CD14-positive monocyte (primary cell): ENCODE measurements around the gene LZTR1. TPM values are rescaled to one million over a fixed set of nuclear protein-coding genes. Genes with fewer than 3 reads are reported as not detected.

Experiments used
- DNase-seq, 3 donors: peaks; one replicate each; pipeline ENCODE4 v3.0.0-alpha.2; 2011 to 2022
- H2AFZ ChIP-seq: 2 replicates; pipeline ENCODE4 v1.6.0; 2012; ENCODE audit warnings: mild to moderate bottlenecking, low read depth, low read length, inconsistent platforms; ENCODE audit not compliant: insufficient read depth, poor library complexity, severe bottlenecking
- H3K27ac ChIP-seq, 2 donors: 1 replicate in 1 of 2; 2 replicates in 1 of 2; pipeline ENCODE4 v1.5.1; 2012 to 2013; ENCODE audit warnings: low read length in 2 of 2, control low read depth in 1 of 2, inconsistent platforms in 1 of 2, low read depth in 1 of 2, mild to moderate bottlenecking in 1 of 2
- H3K27me3 ChIP-seq, 2 donors: one replicate each; pipeline versions ENCODE4 v1.6.0 to v1.6.1; 2011 to 2013; ENCODE audit warnings: low read length in 2 of 2; ENCODE audit not compliant: control insufficient read depth in 2 of 2, insufficient read depth in 2 of 2
- H3K36me3 ChIP-seq, 2 donors: replicated peaks in 1 of 2; 1 replicate in 1 of 2; 2 replicates in 1 of 2; pipeline versions ENCODE4 v1.5.1 to v1.6.1; 2012 to 2013; ENCODE audit warnings: low read length in 2 of 2, control low read depth in 1 of 2, inconsistent platforms in 1 of 2, mild to moderate bottlenecking in 1 of 2; ENCODE audit not compliant: insufficient read depth in 2 of 2, control insufficient read depth in 1 of 2
- H3K4me1 ChIP-seq, 2 donors: 1 replicate in 1 of 2; 2 replicates in 1 of 2; pipeline versions ENCODE4 v1.5.1 to v1.6.1; 2012 to 2013; ENCODE audit warnings: low read length in 2 of 2, control low read depth in 1 of 2, inconsistent platforms in 1 of 2, mild to moderate bottlenecking in 1 of 2, moderate library complexity in 1 of 2; ENCODE audit not compliant: insufficient read depth in 2 of 2, control insufficient read depth in 1 of 2
- H3K4me2 ChIP-seq: replicated peaks from 2 replicates; pipeline ENCODE3; 2012; ENCODE audit warnings: low read length, moderate library complexity, mild to moderate bottlenecking; ENCODE audit not compliant: poor library complexity, severe bottlenecking; ENCODE audit errors: extremely low read depth
- H3K4me3 ChIP-seq, 3 experiments: fragments of 200-600 bp in 1 of 3; sonication (generic) in 1 of 3; replicated peaks in 1 of 3; 1 replicate in 2 of 3; 2 replicates in 1 of 3; pipeline ENCODE4 v1.5.1; 2011 to 2013; ENCODE audit warnings: low read length in 3 of 3, mild to moderate bottlenecking in 3 of 3, control low read depth in 2 of 3, low read depth in 2 of 3, inconsistent platforms in 1 of 3, moderate library complexity in 1 of 3
- H3K79me2 ChIP-seq: 2 replicates; pipeline ENCODE4 v1.6.0; 2012; ENCODE audit warnings: mild to moderate bottlenecking, control low read depth, inconsistent platforms, low read length, moderate library complexity; ENCODE audit not compliant: insufficient read depth
- H3K9ac ChIP-seq: 2 replicates; pipeline ENCODE4 v1.6.0; 2017; ENCODE audit warnings: low read length, mild to moderate bottlenecking; ENCODE audit not compliant: insufficient read depth, poor library complexity, severe bottlenecking
- H3K9me3 ChIP-seq, 2 donors: replicated peaks in 1 of 2; 1 replicate in 1 of 2; 2 replicates in 1 of 2; pipeline versions ENCODE4 v1.5.1 to v1.6.1; 2012 to 2013; ENCODE audit warnings: low read length in 2 of 2, control low read depth in 1 of 2; ENCODE audit not compliant: control insufficient read depth in 1 of 2, insufficient read depth in 1 of 2
- H4K20me1 ChIP-seq: 2 replicates; pipeline ENCODE4 v1.6.0; 2012; ENCODE audit warnings: mild to moderate bottlenecking, low read length, control low read depth, moderate library complexity; ENCODE audit not compliant: insufficient read depth
- H3K27ac Mint-ChIP-seq, 7 donors: one replicate each; pipeline ENCODE4 v1.8.0; 2020; ENCODE audit warnings: mild to moderate bottlenecking in 7 of 7, mixed read lengths in 7 of 7, moderate library complexity in 6 of 7, inconsistent platforms in 2 of 7
- H3K27me3 Mint-ChIP-seq, 3 donors: one replicate each; pipeline ENCODE4 v1.8.0; 2021 to 2022; ENCODE audit warnings: low read depth in 3 of 3, mild to moderate bottlenecking in 3 of 3, mixed read lengths in 3 of 3, moderate library complexity in 3 of 3, inconsistent platforms in 1 of 3
- H3K36me3 Mint-ChIP-seq, 2 donors: one replicate each; pipeline ENCODE4 v1.8.0; 2020; ENCODE audit warnings: mixed read lengths in 2 of 2, inconsistent platforms in 1 of 2, mild to moderate bottlenecking in 1 of 2
- H3K4me1 Mint-ChIP-seq: one replicate; pipeline ENCODE4 v1.8.0; 2020; ENCODE audit warnings: mild to moderate bottlenecking, mixed read lengths
- H3K4me3 Mint-ChIP-seq, 2 donors: one replicate each; pipeline ENCODE4 v1.8.0; 2020; ENCODE audit warnings: mild to moderate bottlenecking in 2 of 2, mixed read lengths in 2 of 2, moderate library complexity in 1 of 2
- H3K9me3 Mint-ChIP-seq, 7 donors: one replicate each; pipeline ENCODE4 v1.8.0; 2020 to 2022; ENCODE audit warnings: mixed read lengths in 7 of 7, mild to moderate bottlenecking in 6 of 7, moderate library complexity in 6 of 7, inconsistent platforms in 2 of 7
- CTCF ChIP-seq: fragments of 200-600 bp; IDR thresholded peaks from one replicate; pipeline ENCODE4 v1.8.0; 2022; ENCODE audit warnings: antibody characterized with exemption, mild to moderate bottlenecking
- WGBS: methylation state at CpG from one replicate; pipeline ENCODE4 v1.1.5; 2013; ENCODE audit warnings: missing lambda C conversion rate; ENCODE audit not compliant: insufficient coverage; 5-methylcytosine and 5-hydroxymethylcytosine counted together
- intact Hi-C, 2 donors: fragments of 100-400 bp; cut with micrococcal nuclease; formaldehyde crosslinking; loops; one replicate each; pipeline versions ENCODE4 v1.15.0 to v1.15.1; 2023
- polyA plus RNA-seq, 3 donors: library from polyadenylated mRNA; depleted of rRNA in 1 of 3; unstranded in 2 of 3; stranded (reverse) in 1 of 3; fragments of 300-500 nt in 2 of 3; fragments of >200 nt in 1 of 3; fragmentation: Illumina TruSeq in 2 of 3; gene quantifications; 1 replicate in 2 of 3; 2 replicates in 1 of 3; pipeline ENCODE4 v1.2.3, GENCODE V29; 2012 to 2021

The LZTR1 gene
- polyA plus RNA-seq, 3 donors = 7.1 to 63.3 (median 11.5) TPM

GRCh38 chr22:21014202-21014725 is 32.2 kb downstream of the LZTR1 start:
- DNase-seq = peak; percentile 85 to 89 (median 88)
- Mint-ChIP-seq H3K27ac (peak overlapping the region; percentile 21 to 92 (median 79)), H3K4me3 (peak overlapping the region; percentile 78 to 92), H3K4me1 (peaks cover 13% of the 10 kb centered on the region), H3K27me3 (peaks cover 9 to 42% (median 13%) of the 10 kb centered on the region in 3 donors), H3K9me3 (peaks cover 0 to 3% (median 0%) of the 10 kb centered on the region in 7 donors), H3K36me3 (no peaks in the 10 kb centered on the region)
- Histone ChIP-seq H3K4me1 (peaks cover 15 to 19% of the 10 kb centered on the region in 2 donors), H2AFZ (peak overlapping the region; percentile 81), H3K79me2 (no peaks in the 10 kb centered on the region), H3K4me3 (peak overlapping the region; percentile 7 to 73 (median 27)), H4K20me1 (no peaks in the 10 kb centered on the region), H3K9ac (peak overlapping the region; percentile 30), H3K27me3 (peaks cover 0 to 14% of the 10 kb centered on the region in 2 donors), H3K36me3 (no peaks in the 10 kb centered on the region), H3K27ac (no peak overlapping the region), H3K4me2 (peak overlapping the region; percentile 80), H3K9me3 (no peaks in the 10 kb centered on the region)
- WGBS = 3% methylated on average over 40 of the region's 40 CpGs
- no peak for TF ChIP-seq CTCF
- intact Hi-C loops = loop anchor here in 1 of 2 donors (5.0 to 10.0 kb wide), 2 partner anchors 52 to 129 kb away; no protein-coding TSS in a partner anchor

- H3K4me3 Mint-ChIP-seq = peak within 1 kb of the TSS; percentile 78 to 92
- no peak for DNase-seq
Observed at GRCh38 chr22:21014726-21015465, 32.8 kb downstream of the LZTR1 start, which contains the start of gene P2RX6. TSS of gene P2RX6 (plus strand) at chr22:21015165. CDS start at chr22:21015175, 10 bp downstream.

More at GRCh38 chr22:21014726-21015465, 32.8 kb downstream of the LZTR1 start, which contains the start of gene P2RX6:
- peak within 1 kb of the TSS; percentile 21 to 92 (median 79) for H3K27ac Mint-ChIP-seq
- H3K79me2 ChIP-seq = no peaks in the 10 kb centered on the region
- peaks cover 0 to 14% of the 10 kb centered on the region in 2 donors for H3K27me3 ChIP-seq
- peak within 1 kb of the TSS; percentile 7 to 73 (median 27) for H3K4me3 ChIP-seq
- TF ChIP-seq CTCF = no peak
- WGBS = 52% methylated on average over 9 of the region's 12 CpGs
- no peaks in the 10 kb centered on the region for H3K36me3 ChIP-seq
- H3K27me3 Mint-ChIP-seq = peaks cover 10 to 44% (median 13%) of the 10 kb centered on the region in 3 donors
- no peaks in the 10 kb centered on the region for H3K9me3 ChIP-seq
- intact Hi-C loops = loop anchor here in 1 of 2 donors (5.0 to 10.0 kb wide), 2 partner anchors 53 to 130 kb away; no protein-coding TSS in a partner anchor
- peak within 1 kb of the TSS; percentile 81 for H2AFZ ChIP-seq
- no peaks in the 10 kb centered on the region for H4K20me1 ChIP-seq
- peak within 1 kb of the TSS; percentile 30 for H3K9ac ChIP-seq
- H3K4me1 Mint-ChIP-seq = peaks cover 13% of the 10 kb centered on the region
- peaks cover 0 to 5% (median 0%) of the 10 kb centered on the region in 7 donors for H3K9me3 Mint-ChIP-seq
- H3K4me1 ChIP-seq = peaks cover 15 to 19% of the 10 kb centered on the region in 2 donors
- no peak within 1 kb of the TSS for H3K27ac ChIP-seq
- no peaks in the 10 kb centered on the region for H3K36me3 Mint-ChIP-seq
- peak within 1 kb of the TSS; percentile 80 for H3K4me2 ChIP-seq
